Measurements from ENCODE around the gene ROR1. TPM values are rescaled to one million over a fixed set of nuclear protein-coding genes. Genes with fewer than 3 reads are reported as not detected.
"Not testable (repeated sequence)": the region's sequence is repeated elsewhere in the genome, so short reads cannot be mapped to it uniquely, and the experiment has no call there.

ROR1 gene
- total RNA-seq, 1 experiment from 2014 or later: 4.1 TPM

- DNase-seq (ENCODE audit: low spot score): no peak
Observed at GRCh38 chr1:63793741-63794240, 20.0 kb downstream of the ROR1 start.

GRCh38 chr1:63794354-63794753, 20.5 kb downstream of the ROR1 start:
- DNase-seq (ENCODE audit: low spot score): no peak

- peak; percentile 76 for DNase-seq (ENCODE audit: low spot score)
Observed at GRCh38 chr1:63794939-63795378, 21.1 kb downstream of the ROR1 start.

- DNase-seq (ENCODE audit: low spot score): no peak
Observed at GRCh38 chr1:63795455-63795854, 21.6 kb downstream of the ROR1 start.

- DNase-seq (ENCODE audit: low spot score): no peak
Observed at GRCh38 chr1:63797056-63797726, 23.4 kb downstream of the ROR1 start.

- DNase-seq (ENCODE audit: low spot score): no peak
Observed at GRCh38 chr1:63798284-63798683, 24.5 kb downstream of the ROR1 start.

- no peak for DNase-seq (ENCODE audit: low spot score)
Observed at GRCh38 chr1:63799307-63799706, 25.5 kb downstream of the ROR1 start.

- DNase-seq (ENCODE audit: low spot score): no peak
Observed at GRCh38 chr1:63799820-63800219, 26.0 kb downstream of the ROR1 start.

- DNase-seq (ENCODE audit: low spot score): no peak
Observed at GRCh38 chr1:63802109-63802508, 28.3 kb downstream of the ROR1 start.

- DNase-seq (ENCODE audit: low spot score): no peak
Observed at GRCh38 chr1:63804829-63805484, 31.1 kb downstream of the ROR1 start.

- no peak for DNase-seq (ENCODE audit: low spot score)
Observed at GRCh38 chr1:63807046-63807445, 33.2 kb downstream of the ROR1 start.

- DNase-seq (ENCODE audit: low spot score): no peak
Observed at GRCh38 chr1:63810936-63811469, 37.2 kb downstream of the ROR1 start.

- no peak for DNase-seq (ENCODE audit: low spot score)
Observed at GRCh38 chr1:63812071-63812700, 38.4 kb downstream of the ROR1 start.

GRCh38 chr1:63813829-63814277, 40.0 kb downstream of the ROR1 start:
- DNase-seq (ENCODE audit: low spot score): peak; percentile 54

- not testable (repeated sequence) for DNase-seq (ENCODE audit: low spot score)
Observed at GRCh38 chr1:63816217-63816815, 42.5 kb downstream of the ROR1 start.

GRCh38 chr1:63817152-63817667, 43.4 kb downstream of the ROR1 start:
- peak; percentile 71 for DNase-seq (ENCODE audit: low spot score)

GRCh38 chr1:63817700-63818099, 43.9 kb downstream of the ROR1 start:
- DNase-seq (ENCODE audit: low spot score): no peak

GRCh38 chr1:63818567-63819325, 44.9 kb downstream of the ROR1 start:
- DNase-seq (ENCODE audit: low spot score): no peak

GRCh38 chr1:63819795-63820194, 46.0 kb downstream of the ROR1 start:
- DNase-seq (ENCODE audit: low spot score): no peak

GRCh38 chr1:63821091-63822005, 47.5 kb downstream of the ROR1 start:
- peak; percentile 55 for DNase-seq (ENCODE audit: low spot score)

All from H4 (cell line).